Sigmoid colon (tissue), 3 donors: ENCODE data around the gene TMEM235.

Source experiments
- CTCF ChIP-seq, 4 experiments: fragments of 450-650 bp in 3 of 4; fragments of 200-600 bp in 1 of 4; IDR thresholded peaks; one replicate each; pipeline ENCODE4 v1.5.1; 2016 to 2019; ENCODE audit warnings: antibody characterized with exemption in 4 of 4, mild to moderate bottlenecking in 3 of 4, moderate library complexity in 2 of 4
- POLR2A ChIP-seq, 2 donors: fragments of 450-650 bp; IDR thresholded peaks; one replicate each; pipeline ENCODE4 v1.6.1; 2016; ENCODE audit warnings: antibody characterized with exemption in 2 of 2, mild to moderate bottlenecking in 2 of 2, moderate library complexity in 2 of 2

GRCh38 chr17:78219396-78220150 lies 11.9 kb upstream of the TMEM235 start:
- TF ChIP-seq CTCF (IDR thresholded peaks at IDR 0.05) (no peak), POLR2A (IDR thresholded peaks at IDR 0.05) (no peak)
